Midbrain (tissue), 1 donor: ENCODE measurements around the gene ALX3.

ENCODE experiments used
- DNase-seq: peaks from one replicate; lab custom pipeline; 2025; lab: John Stamatoyannopoulos, UW

The ALX3 gene

DNA sequence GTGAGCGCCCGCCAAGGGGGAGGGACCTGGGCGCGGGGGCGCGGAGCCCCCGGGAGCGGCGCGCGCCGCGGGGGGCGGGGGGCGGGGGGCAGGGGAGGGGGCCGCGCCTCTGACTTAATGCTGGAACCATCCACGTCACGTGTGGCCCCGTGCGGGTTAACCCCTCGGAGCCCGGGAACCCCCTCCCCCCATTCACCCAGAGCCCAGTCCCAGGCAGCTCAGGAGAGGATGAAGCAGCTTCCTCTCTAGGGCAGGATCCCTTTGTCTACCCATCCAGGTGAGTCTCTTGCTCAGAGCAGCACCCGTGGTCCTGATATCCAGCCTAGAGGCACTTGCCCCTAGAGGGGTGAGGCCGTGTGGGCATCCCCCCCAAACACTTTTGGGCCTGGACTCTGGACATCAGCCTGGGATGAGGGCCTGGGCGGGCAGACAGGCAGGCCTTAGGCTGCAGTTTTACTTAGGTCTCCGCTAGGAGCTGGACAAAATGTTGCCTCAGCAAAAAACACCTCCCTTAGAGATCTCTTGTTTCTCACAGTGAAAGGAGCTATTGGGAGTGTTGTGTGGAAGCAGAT is at the start of gene ALX3:
ALX3 (minus strand) TSS at position 2 of the 572 bp plus-strand sequence. CDS start 60 bp downstream, outside the sequence.
- DNase-seq: no peak

DNA sequence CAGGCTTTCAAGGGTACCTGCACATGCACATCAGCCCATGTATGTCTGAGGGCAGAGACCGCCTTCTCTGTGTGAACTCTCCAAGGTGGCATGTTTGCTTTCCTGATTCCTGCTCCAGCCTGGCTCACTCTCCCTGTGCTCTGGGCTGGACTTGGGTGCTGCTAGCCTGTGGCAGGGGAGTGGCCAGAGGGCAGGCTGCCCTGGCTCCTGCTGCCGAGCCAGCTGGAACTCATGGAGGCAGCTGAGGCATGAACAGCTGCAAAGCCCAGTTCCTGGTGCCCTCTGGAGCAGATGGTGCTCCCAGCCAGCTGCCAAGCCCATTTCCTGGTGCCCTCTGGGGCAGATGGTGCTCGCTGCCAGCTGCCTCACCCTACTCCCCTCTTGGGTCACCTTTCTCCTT is 49.4 kb upstream of the ALX3 start:
- no peak for DNase-seq

DNA sequence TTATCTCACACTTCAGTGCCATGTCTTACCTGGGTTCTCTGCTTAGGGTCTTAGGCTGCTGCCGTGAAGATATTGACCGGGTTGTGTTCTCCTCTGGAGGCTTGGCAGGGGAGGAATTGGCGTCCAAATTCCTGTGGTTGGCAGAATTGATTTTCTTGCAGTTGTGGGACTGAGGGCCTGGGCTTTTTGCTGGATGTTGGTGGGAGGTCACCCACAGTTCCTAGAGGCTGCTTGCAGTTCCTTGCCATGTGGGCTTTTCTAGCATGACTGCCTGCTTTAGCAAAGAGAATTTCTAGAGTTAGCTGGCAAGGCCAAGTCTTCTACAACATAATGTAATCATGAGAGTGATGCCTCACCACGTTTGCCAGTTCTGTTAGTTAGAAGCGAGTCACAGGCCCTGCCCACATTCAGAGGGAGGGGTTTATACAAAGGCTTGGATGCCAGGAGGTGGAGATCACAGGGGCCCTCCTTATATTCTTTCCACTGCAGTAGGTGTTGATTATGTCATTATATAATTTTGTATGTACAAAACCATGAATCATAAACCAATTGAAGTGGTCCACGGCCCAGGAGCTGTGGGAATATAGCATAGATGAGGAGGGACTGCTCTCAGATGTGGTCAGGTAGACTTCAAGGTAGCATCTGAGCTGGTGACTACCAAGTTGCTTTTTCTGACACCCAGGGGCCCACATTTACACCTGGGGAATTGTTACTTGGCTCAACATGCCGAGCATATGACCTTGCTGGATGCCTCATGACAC is 48.3 kb upstream of the ALX3 start:
- DNase-seq: no peak

DNA sequence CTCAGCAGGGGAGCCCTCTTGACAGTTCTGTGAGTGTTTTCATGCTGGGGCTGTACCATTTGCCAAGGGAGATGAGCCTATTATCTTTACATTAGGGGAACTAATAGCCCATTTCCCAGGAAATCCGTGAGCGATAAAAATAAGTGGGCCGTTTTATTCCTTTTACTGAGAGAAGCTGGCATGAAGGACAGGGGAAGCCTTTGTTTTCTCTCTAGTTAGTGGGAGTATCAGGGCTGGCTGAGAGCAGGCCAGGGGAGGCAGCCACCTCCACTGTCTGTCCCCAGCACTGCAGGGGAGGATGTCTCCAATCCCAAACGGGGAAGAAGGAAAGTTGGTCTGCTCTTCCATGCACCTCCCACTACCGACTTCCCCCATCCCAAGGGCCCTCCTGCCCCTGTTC is 44.3 kb upstream of the ALX3 start:
- no peak for DNase-seq

DNA sequence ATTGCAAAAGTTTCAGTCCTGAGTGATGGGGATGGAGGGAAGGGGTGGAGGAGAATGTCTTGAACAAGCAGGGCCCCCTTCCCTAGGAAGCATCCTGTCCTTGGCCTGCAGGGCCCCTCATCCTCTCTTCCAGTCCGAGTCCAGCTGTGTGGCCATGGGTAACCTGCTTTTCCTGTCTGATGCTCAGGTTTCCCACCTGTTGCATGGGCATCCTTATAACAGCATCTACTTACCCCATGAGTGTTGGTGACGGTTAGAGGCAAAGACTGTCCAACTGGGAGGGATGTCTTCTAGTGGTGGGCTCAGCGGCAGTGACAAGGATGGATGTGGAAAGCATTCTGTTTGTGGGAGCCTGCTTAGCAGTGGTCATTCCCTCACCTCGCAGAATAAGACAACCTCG is 43.7 kb upstream of the ALX3 start:
- no peak for DNase-seq

DNA sequence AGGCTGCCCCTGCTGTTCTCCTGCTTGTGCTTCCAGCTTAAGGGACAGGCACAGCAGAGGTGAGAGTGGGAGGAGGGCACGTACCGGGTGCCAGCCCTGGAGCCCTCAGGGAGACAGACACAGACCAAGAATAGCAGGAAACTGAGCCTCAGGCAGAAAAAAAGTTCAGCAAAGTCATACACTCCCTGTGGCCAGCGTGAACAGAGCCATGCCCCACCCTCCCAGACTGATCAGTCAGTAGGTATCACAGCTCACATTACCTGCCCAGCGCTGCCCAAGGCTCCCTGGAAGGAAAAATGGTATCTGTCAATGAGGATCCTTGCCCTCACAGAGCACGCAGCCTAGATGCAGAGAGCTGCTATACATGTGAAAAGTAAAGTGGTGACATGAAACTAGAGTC is 43.1 kb upstream of the ALX3 start:
- DNase-seq: no peak

- no peak for DNase-seq
Observed at GRCh38 chr1:110112656-110113055, 42.2 kb upstream of the ALX3 start.

DNA sequence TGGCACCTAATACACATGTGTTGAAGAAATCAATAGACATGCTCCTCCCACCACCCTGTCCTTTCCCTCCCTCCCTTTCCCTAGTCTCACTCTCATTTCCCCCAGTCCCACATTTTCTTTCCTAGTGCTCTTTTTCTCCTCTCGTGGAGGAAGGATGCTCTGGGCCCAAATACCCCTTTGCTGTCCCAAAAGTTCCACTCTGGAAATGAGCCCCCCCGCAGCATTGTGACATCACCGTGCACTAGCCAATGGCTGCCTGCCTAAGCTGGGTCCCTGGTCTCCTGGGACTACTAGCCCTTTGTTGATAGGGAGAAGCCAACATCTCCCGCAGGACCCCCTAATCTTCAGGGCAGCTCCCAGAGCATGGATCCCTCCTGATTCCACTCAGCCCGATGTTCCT is 41.7 kb upstream of the ALX3 start, which contains the start of gene UBL4B:
UBL4B (plus strand) TSS at position 301 of the 400 bp plus-strand sequence; CDS start at position 393, 92 bp downstream.
- DNase-seq: no peak

- no peak for DNase-seq
Observed at GRCh38 chr1:110111081-110111480, 40.6 kb upstream of the ALX3 start.

DNA sequence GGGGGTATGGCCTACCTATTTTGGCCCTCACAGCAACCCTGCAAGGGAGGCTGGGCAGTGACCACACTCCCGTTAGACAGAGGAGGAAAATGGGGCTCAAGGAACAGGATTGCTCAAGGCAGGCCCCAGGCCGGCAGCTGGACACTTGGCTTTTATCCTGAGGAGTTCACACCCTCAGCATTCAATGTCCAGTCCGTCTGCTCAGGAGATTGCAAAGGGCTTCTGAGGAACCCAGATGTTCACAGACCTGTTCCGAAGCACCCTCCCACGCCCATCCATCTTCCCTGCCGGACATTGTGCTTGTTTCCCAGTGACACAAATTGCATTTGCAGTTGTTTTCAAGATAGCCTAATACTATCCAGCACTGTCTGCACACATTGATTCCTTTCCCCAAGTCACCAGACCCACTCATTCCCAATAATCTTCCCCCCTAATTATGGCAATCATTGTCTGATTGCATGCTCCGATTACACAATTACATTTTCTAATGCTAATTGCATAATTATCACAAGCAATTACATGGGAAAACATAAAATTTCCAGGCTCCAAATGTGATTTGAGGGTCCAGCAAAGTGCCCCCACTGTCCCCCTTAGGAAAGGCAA is 37.5 kb upstream of the ALX3 start:
- no peak for DNase-seq

DNA sequence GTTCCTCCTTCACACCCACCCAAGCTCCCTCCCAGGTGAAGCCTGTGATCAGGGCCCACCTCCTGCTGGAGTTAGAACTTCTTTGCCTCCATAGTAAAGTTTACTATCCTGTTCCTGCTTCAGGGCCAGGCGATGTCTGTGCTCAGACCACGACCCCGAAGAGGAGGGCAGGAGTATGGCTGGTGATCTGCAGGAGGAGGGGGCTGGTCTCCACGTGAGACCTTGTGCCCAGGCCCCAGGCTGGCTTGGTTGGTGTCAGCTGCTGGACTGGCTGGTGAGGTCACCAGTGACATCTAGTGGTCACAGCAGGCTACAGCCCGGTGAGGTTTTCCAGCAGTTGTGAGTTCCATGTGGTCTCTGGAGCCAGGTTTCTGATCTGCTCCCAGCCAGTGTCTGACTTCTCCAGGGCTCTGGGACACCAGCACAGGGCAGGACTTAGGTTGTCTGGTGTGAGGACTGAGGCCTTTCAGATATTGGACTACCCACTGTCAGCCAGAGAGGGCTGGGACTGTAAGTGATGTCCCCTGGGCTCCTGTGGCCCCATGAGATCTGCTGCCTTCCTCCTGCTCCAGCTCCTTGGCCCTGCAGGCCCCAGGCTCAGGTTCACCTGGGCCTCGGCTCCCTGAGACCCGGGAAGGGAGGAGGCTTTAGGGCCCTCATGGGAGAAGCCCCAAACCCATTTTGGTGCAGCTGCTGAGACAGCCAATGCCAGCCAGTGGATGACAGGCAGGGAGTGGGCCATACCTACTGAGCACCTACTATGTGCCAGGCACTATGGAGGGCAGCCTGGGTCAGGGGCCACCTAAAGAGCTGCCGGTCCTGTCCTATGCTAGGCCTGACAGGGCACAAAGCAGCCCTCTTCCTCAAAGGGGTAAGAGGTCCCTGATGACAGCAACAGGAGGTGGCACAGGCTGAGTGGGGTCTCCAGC is 35.8 kb upstream of the ALX3 start:
- peak; percentile 61 for DNase-seq

DNA sequence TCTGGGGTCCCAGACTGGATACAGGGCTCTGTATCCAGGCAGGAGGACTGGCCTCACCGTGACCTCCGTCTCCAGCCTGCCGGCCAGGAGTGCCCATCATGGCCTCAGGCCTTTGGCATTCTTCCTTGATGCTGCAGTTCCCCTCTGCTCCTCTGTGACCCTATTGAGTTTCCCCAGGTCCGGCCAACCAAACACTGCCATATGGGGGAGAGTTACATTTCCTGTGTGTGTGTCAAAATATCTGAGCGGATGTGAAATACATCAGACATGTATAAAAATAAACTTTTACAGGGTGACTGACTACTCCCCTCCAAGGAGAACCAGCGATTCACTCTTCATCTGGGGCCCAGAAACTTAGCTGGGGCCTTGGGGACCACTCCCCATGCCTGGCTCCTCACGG is 31.6 kb upstream of the ALX3 start:
- DNase-seq: no peak

GRCh38 chr1:110100335-110100734 is 29.9 kb upstream of the ALX3 start:
- DNase-seq: no peak

- no peak for DNase-seq
Observed at GRCh38 chr1:110098222-110099026, 28.0 kb upstream of the ALX3 start.

- DNase-seq: no peak
Observed at GRCh38 chr1:110097507-110098221, 27.2 kb upstream of the ALX3 start.

DNA sequence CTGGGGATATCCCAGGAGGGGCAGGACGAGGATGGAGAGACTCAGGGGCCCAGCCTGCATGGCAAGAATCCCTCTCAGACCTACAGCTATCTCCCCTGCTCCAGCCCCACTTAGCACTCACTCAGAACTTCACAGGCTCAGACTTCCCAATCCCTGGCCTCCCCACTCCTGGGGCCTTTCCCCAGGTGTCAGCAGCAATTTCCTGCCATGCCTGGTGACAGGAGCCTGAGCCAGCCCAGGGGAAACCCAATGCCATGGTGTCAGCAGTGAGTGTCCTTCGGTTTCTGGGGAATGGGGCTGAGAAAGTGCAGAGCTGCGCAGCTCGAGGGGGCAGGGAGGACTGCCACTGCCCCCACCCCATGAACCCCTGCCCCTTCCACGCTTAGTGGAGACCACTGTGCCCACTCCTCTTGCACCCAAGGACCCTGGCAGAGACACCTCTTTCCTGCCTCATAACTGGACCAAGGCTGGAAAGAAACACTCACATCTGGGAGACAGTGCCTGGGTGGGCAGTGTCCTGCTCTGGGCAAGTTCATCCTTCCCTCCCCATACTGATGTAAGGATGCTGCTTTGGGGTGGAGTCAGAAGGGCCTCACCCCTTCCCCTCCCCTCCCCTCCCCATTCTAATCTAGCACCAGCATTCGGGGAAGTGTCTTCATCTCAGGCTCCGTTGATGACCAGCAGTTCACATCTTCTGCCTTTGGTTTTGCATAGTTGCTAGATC is 24.6 kb upstream of the ALX3 start:
- DNase-seq: no peak

DNA sequence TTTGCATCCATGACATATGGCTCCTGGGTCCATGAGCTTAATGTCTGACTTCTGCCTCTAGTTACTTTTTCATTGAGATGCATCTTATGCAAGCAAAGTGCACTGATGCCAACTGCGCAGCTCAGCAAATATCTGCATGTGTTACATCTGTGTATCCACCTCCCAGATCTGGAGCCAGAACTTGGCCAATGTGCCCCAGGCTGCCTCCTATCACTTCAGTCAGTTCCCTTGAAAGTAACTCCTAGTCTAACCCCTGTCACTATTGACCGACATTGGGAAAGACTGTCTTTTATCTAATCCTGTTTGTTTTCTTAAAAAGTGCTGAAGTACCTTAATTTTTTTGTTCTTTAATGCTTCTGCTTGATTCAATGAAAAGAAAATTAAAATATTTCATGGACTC is 22.5 kb upstream of the ALX3 start:
- no peak for DNase-seq

DNA sequence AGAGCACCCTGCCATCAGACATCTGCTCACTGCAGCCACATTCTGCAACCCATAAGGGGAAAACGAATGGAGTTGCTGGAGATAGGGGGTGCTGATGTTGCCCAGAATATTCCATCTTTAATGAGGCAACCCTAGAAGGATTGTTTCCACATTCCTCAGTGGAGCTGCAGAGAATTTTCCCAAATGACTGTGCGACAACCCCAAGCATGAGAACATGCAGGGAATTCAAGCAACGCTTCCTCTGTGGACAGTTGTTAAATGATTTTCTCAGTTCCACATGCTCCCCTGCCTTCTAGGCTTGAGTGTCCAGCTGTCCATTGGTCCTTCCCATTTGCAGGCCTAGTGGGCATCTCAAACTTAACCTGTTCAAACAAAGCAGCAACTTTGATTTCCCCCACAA is 21.3 kb upstream of the ALX3 start:
- DNase-seq: no peak

DNA sequence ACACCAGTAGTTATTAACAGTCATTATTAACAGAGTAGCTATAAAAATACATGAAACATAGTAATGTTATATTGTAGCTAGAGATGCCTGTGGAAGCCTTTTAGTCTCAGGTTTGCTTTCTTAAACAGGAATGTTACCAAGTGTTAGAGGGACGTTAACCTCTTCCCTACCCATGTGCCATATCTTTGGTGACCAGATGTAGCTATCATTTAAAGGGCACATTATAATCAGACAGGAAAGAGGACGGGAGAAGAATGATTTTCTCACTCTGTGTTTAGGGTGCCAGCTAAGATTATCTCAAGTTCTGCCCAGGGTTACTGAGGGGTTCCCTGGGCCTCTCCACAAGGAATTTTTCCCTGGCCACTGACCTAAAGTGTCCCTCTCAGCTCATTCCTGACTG is 20.9 kb upstream of the ALX3 start:
- no peak for DNase-seq
